HG03196 (cell line): ENCODE measurements around the gene OR51I2.

ENCODE experiments used
- ATAC-seq: cut with Tn5 transposase; IDR thresholded peaks from one replicate; pipeline ENCODE4 v1.9.1; 2021; ENCODE audit not compliant: unreplicated experiment

The OR51I2 gene, protein sequence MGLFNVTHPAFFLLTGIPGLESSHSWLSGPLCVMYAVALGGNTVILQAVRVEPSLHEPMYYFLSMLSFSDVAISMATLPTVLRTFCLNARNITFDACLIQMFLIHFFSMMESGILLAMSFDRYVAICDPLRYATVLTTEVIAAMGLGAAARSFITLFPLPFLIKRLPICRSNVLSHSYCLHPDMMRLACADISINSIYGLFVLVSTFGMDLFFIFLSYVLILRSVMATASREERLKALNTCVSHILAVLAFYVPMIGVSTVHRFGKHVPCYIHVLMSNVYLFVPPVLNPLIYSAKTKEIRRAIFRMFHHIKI

DNA sequence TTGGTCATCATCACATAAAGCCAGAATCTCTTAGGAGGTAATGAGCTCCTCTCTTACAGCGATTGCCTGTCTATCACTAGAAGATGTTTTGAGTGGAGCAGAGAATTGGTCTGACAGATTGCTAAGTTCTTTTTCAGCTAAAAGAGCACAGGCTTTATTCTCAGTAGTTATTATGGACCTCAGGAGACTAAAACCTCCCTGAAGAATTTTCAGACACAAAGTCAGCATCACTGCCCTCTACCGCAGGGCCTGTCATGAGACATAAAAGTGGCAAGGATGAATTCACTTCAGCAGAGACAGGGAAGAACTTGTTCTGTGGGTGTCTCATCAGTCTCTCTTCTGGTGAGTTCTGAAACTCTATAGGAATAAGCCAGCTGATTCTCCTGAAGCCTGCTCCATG lies at the start of gene OR51I2:
Gene OR51I2 (plus strand): TSS at position 301 of the 400 bp plus-strand sequence. CDS start 4,166 bp downstream, outside the sequence.
- no peak for ATAC-seq

- no peak for ATAC-seq
Measured at GRCh38 chr11:5405173-5405572, 44.0 kb upstream of the OR51I2 start.

DNA sequence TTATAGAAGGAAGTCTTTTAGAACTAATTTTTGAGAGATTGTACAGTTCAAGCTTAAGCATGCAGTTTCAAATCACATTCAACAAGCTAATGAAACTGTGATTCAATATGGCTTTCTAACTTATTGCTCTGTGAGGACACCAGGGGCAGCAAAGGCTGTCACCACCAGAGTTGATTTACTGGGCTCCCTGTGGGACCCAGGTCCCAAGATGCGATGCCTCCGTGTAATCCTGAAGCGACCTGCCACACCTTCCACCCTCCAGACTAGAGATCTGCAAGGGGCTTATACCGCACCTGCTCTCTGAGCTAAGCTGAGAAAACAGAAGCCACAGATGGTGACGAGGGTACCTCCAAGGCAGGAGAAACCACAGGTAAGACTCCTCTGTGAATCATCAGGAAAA lies 28.1 kb upstream of the OR51I2 start:
- no peak for ATAC-seq

- ATAC-seq: no peak
Measured at GRCh38 chr11:5421811-5422210, 27.3 kb upstream of the OR51I2 start, which contains the start of gene OR51Q1. Gene OR51Q1 (plus strand): TSS chr11:5422111. CDS start chr11:5422201, 90 bp downstream.

DNA sequence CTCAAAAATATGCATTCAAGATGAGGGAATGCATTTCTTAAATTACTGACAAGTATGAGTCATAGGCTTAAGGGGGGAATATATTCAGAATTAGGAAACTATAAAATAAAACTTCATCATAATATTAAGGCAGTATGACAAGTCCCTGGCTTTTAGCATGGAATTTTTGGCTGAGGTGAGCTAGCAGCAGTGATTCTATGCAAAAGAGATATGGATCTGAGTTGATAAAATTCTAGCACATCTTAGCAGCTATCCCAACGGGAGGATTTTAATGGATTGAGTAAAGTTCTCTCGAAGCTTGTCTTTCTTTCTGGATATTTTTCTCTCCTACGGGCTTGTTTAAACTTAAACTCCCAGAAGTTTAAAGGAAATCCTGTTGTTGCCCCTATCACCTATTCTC lies 26.0 kb upstream of the OR51I2 start:
- ATAC-seq: no peak

- no peak for ATAC-seq
Measured at GRCh38 chr11:5441414-5441813, 7.7 kb upstream of the OR51I2 start, which contains the start of gene OR51I1. Gene OR51I1 (minus strand): TSS chr11:5441514. CDS start chr11:5441514, 0 bp downstream.

DNA sequence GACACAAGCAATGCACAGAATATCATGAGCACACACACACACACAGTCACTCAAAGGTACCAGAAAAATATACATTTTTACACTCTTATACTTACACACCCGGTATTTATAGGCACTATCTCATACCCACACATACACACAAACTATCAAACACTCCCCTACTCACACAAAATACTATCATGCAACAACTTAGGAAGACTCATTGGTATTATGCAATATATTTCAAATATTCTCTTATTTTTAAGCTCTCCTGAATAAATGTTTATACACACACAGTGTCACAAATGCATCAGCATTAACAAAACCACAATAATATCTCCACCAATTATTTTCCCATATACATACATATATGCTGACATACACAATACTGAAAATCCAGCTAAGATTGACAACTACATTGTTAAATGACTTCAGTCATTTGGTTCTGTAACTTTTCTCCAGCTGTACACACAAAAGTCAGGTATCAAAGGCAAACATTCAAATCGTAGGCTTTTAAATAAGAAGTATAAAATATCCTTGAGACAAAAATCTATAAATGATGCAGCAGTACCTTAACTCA lies 5.2 kb upstream of the OR51I2 start:
- ATAC-seq: no peak

DNA sequence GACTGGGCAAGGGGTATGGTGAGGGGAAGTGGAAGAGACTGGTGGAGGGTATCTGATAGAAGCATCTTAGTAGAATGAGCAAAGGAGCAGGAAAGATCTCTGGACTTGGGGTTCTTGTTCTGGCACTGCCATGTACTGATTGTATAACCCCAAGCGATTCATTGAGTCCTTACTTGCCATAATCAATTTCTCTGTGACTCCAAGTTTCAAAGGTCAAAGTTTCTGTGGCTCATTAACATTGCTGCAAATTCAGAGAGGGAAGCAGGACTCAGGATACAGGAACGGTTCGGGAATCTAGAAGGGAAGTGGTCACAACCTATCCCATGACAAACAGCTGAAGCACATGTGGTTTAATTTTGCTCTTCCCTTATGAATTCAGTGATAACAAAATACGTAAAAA lies 309 bp downstream of the OR51I2 start:
- ATAC-seq: no peak

DNA sequence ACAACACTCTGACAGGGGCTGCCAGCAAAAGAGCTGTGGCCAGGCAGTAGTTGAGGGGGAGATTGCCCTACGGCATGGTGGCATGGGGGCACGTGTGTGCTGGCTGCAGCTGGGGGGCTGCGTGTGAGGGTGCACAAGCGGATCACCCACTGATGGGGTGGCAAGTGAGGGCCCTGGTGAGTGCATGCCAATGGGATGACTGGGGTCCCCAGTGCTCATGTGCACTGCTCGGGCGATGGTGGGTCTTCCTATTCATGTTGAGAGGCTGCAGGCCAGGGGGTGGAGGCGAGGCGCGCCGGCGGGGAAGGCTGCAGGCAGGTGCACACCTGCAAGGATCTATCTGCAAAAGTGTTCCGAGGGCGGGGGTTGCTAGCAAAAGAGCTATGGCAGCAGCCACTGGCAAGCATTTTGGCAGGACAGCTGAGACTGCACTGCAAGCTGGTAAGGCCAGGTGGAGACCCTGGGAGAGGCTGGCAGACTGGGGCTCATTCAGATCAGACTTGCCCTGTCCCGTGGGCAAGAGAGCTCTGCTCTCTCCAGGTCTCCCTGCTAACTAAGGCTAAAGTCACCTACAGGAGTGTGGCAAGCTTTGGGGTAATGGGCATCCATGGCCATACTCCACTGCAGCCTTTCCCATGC lies 12.0 kb downstream of the OR51I2 start:
- no peak for ATAC-seq

- ATAC-seq: no peak
Measured at GRCh38 chr11:5467527-5467926, 18.4 kb downstream of the OR51I2 start.

- no peak for ATAC-seq
Measured at GRCh38 chr11:5473921-5474320, 24.8 kb downstream of the OR51I2 start.

- ATAC-seq: peak; percentile 79
Measured at GRCh38 chr11:5476186-5476819, 27.2 kb downstream of the OR51I2 start.

- no peak for ATAC-seq
Measured at GRCh38 chr11:5486003-5486402, 36.9 kb downstream of the OR51I2 start.

DNA sequence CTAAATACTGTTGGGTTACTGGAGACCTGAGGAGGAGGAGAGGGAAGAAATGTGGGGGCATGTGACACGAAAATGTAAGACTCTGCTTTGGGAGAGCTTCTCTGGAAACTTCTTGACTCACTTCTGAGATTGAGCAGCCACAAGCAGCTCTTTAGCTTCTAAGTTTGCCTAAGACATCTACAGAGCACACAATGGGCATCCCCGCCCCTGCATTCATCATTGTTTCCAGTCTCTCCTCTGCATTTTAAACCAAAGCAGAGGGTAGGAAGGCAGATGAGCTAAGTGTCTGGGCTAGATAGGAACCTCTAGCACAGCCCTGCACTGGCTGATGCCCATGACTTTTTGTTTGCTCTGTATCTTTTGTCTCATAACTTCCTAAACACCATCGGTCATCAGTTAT lies 37.3 kb downstream of the OR51I2 start:
- ATAC-seq: no peak

DNA sequence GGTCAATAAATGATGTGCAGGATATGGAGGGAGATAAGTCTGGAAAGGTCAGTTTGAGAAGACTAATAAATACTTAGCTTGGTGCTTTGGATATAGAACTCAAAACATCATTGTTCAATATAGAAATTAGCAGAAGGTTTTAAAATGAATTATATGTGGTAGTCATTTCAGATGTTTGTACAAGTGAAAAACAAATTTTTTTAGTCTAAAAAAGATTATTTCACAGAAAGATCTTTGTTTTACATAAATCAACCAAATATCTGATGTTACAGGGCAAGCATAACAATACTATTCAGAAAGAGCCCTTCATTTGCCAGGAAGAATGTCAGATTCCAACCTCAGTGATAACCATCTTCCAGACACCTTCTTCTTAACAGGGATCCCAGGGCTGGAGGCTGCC lies 39.3 kb downstream of the OR51I2 start, which contains the start of gene OR52D1:
Gene OR52D1 (plus strand): TSS at position 301 of the 400 bp plus-strand sequence. CDS start 22 bp downstream, at position 323.
- ATAC-seq: no peak

DNA sequence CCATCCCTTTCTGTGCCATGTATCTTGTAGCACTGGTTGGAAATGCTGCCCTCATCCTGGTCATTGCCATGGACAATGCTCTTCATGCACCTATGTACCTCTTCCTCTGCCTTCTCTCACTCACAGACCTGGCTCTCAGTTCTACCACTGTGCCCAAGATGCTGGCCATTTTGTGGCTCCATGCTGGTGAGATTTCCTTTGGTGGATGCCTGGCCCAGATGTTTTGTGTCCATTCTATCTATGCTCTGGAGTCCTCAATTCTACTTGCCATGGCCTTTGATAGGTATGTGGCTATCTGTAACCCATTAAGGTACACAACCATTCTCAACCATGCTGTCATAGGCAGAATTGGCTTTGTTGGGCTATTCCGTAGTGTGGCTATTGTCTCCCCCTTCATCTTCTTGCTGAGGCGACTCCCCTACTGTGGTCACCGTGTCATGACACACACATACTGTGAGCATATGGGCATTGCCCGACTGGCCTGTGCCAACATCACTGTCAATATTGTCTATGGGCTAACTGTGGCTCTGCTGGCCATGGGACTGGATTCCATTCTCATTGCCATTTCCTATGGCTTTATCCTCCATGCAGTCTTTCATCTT lies 39.8 kb downstream of the OR51I2 start:
- no peak for ATAC-seq

- ATAC-seq: no peak
Measured at GRCh38 chr11:5489576-5490357, 40.6 kb downstream of the OR51I2 start.

- ATAC-seq: no peak
Measured at GRCh38 chr11:5499671-5500070, 50.5 kb downstream of the OR51I2 start.

- ATAC-seq: no peak
Measured at GRCh38 chr11:5500393-5500801, 51.3 kb downstream of the OR51I2 start.

DNA sequence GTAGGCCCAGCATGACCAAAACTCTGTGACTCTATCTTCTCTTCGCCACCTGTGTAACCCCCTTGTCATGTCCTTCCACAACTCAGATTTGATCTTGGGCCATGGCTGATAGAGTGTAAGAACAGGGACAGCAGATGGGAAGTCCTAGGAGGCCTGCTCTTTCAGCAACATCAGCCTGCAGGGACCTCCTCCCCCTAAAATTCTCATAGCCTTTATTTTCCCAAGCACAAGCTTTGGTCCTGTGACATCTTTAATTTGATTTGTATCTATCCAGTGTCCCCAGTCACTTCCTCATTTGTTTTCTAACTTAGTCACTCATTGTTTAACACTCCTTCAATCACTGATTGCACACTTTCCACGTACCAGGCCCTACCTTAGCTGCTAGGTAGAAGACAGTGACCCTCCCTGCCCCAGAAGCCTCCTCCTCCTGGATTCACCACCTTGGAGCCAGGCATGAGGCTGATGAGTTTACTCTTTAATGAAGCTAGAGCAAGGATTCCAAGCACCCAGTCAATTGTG lies 55.3 kb downstream of the OR51I2 start:
- no peak for ATAC-seq
